ENCODE results near the gene THAP4. TPM values are rescaled to one million over a fixed set of nuclear protein-coding genes. Genes with fewer than 3 reads are reported as not detected.

Gene THAP4
- 57.1 to 84.6 TPM (median 79.5 TPM) in 5 replicates for total RNA-seq (2022; extraction: Qiagen RNA extraction; ENCODE audit: low read depth)

GRCh38 chr2:241637018-241637794 is at the start of gene THAP4, which contains the start of gene ATG4B:
TSS of gene THAP4 (minus strand) at chr2:241637158. CDS start at chr2:241637017, 141 bp downstream.
TSS of gene ATG4B (plus strand) at chr2:241637693. CDS start at chr2:241637715, 22 bp downstream.

GRCh38 chr2:241558532-241559322 is 78.2 kb downstream of the THAP4 start, which contains the start of gene BOK:
TSS of gene BOK (plus strand) at chr2:241558745. CDS start at chr2:241559484, 739 bp downstream.

Other genes with a start within 250 kb of the THAP4 start
- 76.7 to 130 TPM (median 120 TPM) in 5 replicates for gene STK25, start 128.6 kb downstream of the THAP4 start, total RNA-seq (2022; extraction: Qiagen RNA extraction; ENCODE audit: low read depth)
- 20.2 to 39.7 TPM (median 33.8 TPM) in 5 replicates for gene BOK, start 78.4 kb downstream of the THAP4 start, total RNA-seq (2022; extraction: Qiagen RNA extraction; ENCODE audit: low read depth)
- gene ATG4B, start 535 bp upstream of the THAP4 start, total RNA-seq (2022; extraction: Qiagen RNA extraction; ENCODE audit: low read depth), result 49.0 to 63.7 TPM (median 51.3 TPM) in 5 replicates
- 99.7 to 147 TPM (median 131 TPM) in 5 replicates for gene DTYMK, start 49.7 kb upstream of the THAP4 start, total RNA-seq (2022; extraction: Qiagen RNA extraction; ENCODE audit: low read depth)
- 22.2 to 24.1 TPM (median 23.2 TPM) in 5 replicates for gene ING5, start 64.9 kb upstream of the THAP4 start, total RNA-seq (2022; extraction: Qiagen RNA extraction; ENCODE audit: low read depth)
- 4.0 to 13.0 TPM (median 10.3 TPM) in 5 replicates for gene D2HGDH, start 97.5 kb upstream of the THAP4 start, total RNA-seq (2022; extraction: Qiagen RNA extraction; ENCODE audit: low read depth)
- gene GAL3ST2, start 139.7 kb upstream of the THAP4 start, total RNA-seq (2022; extraction: Qiagen RNA extraction; ENCODE audit: low read depth), result 0.20 to 0.46 TPM (median 0.33 TPM) in 5 replicates
- gene NEU4, start 172.0 kb upstream of the THAP4 start, total RNA-seq (2022; extraction: Qiagen RNA extraction; ENCODE audit: low read depth), result 0.19 to 0.41 TPM (median 0.23 TPM) in 5 replicates
- gene PDCD1, start 221.7 kb upstream of the THAP4 start, total RNA-seq (2022; extraction: Qiagen RNA extraction; ENCODE audit: low read depth), result not detected in 5 replicates
- gene RTP5, start 232.6 kb upstream of the THAP4 start, total RNA-seq (2022; extraction: Qiagen RNA extraction; ENCODE audit: low read depth), result not detected in 5 replicates